ENCODE measurements around the gene CDC42SE1. TPM values are rescaled to one million over a fixed set of nuclear protein-coding genes. Genes with fewer than 3 reads are reported as not detected.
"Not testable (repeated sequence)": the region's sequence is repeated elsewhere in the genome, so short reads cannot be mapped to it uniquely, and the experiment has no call there.

Gene CDC42SE1, protein sequence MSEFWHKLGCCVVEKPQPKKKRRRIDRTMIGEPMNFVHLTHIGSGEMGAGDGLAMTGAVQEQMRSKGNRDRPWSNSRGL
- total RNA-seq = 85.4 and 94.8 TPM in 2 replicates

DNA sequence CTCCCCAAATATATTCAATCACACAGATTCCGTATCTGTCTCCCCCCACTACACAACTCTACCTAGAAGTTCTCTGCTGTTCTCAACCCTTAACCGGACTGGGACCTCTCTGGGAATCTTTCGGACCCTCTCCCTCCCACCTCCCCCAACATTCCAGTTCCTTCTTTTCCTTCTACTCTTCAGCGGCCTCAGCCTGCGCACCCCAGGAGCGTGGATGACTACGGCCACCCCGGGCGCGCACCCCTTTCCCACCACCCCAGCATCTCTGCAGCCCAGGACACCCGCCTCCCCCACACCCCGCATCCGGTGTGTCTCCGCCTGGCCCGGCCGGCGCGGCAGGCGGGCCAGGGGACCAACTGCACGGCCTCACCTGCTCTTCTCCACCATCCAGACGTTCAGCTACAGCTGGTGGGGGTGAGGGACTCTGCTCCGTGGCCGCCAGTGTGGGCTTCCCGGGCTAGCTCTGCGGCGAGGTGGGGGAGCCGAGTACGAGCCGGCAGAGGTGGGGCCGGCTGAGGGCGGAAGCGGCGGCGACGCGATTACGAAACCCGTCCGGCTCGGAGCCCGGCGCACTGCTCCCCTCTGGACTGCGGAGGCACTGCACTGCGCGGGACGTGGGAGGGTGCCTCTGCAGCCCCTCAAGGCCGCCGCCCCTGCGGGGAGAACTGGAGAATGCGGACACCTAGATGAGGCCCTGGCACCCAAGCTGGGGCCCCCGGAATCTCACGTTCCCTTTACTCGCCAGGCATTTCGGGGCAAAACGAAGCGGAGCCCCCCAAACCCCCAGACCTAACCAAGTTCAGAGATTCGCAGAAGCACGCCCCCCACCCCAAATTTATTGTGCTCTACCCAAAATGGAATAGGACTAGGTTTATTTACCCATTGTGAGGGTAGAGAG, at the start of gene CDC42SE1:
CDC42SE1 (minus strand) TSS at position 514 of the 898 bp plus-strand sequence. CDS start 3,892 bp downstream, outside the sequence.
- no peak for DNase-seq (ENCODE audit: low read depth)
- H3K4me3 ChIP-seq (ENCODE audit: low read depth, low read length) = peak within 1 kb of the TSS; percentile 76
- TF ChIP-seq, protein P1, sequence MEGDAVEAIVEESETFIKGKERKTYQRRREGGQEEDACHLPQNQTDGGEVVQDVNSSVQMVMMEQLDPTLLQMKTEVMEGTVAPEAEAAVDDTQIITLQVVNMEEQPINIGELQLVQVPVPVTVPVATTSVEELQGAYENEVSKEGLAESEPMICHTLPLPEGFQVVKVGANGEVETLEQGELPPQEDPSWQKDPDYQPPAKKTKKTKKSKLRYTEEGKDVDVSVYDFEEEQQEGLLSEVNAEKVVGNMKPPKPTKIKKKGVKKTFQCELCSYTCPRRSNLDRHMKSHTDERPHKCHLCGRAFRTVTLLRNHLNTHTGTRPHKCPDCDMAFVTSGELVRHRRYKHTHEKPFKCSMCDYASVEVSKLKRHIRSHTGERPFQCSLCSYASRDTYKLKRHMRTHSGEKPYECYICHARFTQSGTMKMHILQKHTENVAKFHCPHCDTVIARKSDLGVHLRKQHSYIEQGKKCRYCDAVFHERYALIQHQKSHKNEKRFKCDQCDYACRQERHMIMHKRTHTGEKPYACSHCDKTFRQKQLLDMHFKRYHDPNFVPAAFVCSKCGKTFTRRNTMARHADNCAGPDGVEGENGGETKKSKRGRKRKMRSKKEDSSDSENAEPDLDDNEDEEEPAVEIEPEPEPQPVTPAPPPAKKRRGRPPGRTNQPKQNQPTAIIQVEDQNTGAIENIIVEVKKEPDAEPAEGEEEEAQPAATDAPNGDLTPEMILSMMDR (conservative IDR thresholded peaks at IDR 0.05; ENCODE audit: low read depth, low read length) = peak; percentile 58

DNA sequence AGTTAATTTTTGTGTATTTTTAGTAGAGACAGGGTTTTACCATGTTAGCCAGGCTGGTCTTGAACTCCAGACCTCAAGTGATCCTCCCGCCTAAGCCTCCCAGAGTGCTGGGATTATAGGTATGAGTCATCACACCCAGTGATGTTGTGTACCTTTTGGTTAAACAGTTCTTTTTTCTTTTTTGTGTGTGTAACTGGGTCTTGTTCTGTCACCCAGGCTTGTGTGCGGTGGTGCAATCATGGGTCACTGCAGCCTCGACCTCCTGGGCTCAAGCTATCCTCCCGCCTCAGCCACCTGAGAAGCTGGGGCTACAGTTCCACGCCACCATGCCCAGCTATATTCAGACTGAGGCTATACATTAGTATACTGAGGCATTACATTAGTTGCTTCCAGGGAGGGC, 48.9 kb upstream of the CDC42SE1 start:
- no peak overlapping the region for H3K4me3 ChIP-seq (ENCODE audit: low read depth, low read length)
- TF ChIP-seq, protein P1 (conservative IDR thresholded peaks at IDR 0.05; ENCODE audit: low read depth, low read length) = no peak

DNA sequence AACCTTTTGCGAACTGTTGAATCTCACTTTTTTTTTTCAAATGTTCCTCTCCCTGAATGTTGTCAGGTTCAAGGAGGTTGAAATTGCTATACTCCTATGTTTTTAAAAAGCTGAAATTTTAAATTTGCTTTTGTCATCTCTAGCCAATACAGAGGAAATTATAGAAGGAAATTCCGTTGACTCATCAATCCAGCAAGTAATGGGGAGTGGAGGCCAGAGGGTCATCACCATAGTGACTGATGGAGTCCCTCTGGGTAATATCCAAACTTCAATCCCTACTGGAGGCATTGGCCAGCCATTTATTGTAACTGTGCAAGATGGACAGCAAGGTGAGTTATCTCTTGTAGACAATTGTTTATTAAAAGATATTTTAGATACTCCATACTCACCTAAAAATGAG, 47.5 kb upstream of the CDC42SE1 start:
- TF ChIP-seq, protein P1 (conservative IDR thresholded peaks at IDR 0.05; ENCODE audit: low read depth, low read length) = no peak
- no peak for DNase-seq (ENCODE audit: low read depth)
- H3K4me3 ChIP-seq (ENCODE audit: low read depth, low read length) = no peak overlapping the region

More for the DNA sequence above, 48.9 kb upstream of the CDC42SE1 start:
- DNase-seq (ENCODE audit: low read depth) = no peak

DNA sequence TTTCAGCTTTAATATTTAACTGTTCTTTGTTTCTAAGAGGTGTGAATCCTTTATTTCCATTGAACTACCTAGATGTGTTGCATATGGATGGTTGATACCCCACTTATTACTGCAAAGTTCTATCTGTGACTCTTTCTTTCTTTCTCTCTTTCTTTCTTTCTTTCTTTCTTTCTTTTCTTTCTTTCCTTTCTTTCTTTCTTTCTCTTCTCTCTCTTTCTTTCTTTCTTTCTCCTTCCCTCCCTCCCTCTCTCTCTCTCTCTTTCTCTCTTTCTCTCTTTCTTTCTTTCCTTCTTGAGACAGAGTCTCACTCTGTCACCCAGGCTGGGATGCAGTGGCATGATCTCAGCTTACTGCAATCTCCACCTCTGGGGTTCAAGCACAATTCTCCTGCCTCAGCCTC, 45.2 kb upstream of the CDC42SE1 start:
- H3K4me3 ChIP-seq (ENCODE audit: low read depth, low read length) = no peak overlapping the region
- DNase-seq (ENCODE audit: low read depth) = no peak
- TF ChIP-seq, protein P1 (conservative IDR thresholded peaks at IDR 0.05; ENCODE audit: low read depth, low read length) = no peak

DNA sequence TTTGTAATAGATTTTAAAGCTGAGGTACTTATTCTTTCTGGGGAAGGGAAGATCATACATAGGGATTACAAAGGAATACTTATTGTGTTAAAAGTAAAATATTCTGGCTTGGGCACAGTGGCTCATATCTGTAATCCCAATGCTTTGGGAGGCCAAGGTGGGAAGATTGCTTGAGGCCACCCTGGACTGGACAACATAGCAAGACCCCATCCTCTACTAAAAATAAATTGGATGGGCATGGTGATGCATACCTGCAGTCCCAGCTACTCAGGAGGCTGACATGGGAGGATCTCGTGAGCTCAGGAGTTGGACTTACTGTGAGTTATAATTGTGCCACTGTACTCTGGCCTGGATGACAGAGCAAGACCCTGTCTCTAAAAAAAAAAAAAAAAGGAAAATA, 38.7 kb upstream of the CDC42SE1 start:
- TF ChIP-seq, protein P1 (conservative IDR thresholded peaks at IDR 0.05; ENCODE audit: low read depth, low read length) = no peak
- no peak for DNase-seq (ENCODE audit: low read depth)
- H3K4me3 ChIP-seq (ENCODE audit: low read depth, low read length) = no peak overlapping the region

DNA sequence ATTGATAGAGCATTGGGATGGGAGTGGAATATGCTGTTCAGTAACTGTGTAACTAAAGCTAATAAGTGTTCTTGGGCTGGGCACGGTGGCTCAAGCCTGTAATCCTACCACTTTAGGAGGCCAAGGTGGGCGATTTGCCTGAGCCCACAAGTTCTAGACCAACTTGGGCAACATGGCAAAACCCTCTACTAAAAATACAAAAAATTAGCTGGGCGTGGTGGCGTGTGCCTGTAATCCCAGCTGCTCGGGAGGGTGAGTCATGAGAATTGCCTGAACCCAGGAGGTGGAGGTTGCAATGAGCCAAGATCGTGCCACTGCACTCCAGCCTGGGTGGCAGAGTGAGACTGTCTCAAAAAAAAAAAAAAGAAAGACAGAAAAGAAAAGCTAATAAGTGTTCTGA, 38.0 kb upstream of the CDC42SE1 start:
- DNase-seq (ENCODE audit: low read depth); H3K4me3 ChIP-seq (ENCODE audit: low read depth, low read length): not testable (repeated sequence)

DNA sequence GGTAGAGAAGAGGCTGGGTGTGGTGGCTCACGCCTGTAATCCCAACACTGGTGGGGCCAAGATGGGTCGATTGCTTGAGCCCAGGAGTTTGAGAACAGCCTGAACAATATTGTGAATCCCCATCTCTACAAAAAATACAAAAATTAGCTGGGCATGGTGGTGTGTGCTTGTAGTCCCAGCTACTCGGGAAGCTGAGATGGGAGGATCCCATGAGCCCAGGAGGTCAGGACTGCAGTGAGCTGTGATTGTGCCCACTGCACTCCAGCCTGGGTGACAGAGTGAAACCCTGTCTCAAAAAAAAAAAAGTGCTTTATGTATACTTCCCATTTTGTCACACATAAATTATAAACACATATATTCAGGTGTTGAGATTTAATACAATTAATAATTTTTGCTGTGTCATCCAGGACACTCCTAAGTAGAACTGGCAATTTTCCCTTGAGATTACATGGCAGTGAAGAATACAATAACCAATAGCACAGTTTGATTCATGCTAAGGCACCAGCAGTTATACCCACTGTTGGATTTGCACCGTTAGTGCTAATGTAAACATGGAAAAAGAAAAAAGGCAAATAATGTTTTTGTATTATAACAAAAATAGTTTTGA, 26.6 kb upstream of the CDC42SE1 start:
- no peak for DNase-seq (ENCODE audit: low read depth)
- no peak overlapping the region for H3K4me3 ChIP-seq (ENCODE audit: low read depth, low read length)
- TF ChIP-seq, protein P1 (conservative IDR thresholded peaks at IDR 0.05; ENCODE audit: low read depth, low read length) = no peak
